Liver (tissue), 9 donors: Measurements from ENCODE around the gene KATNB1. TPM values are rescaled to one million over a fixed set of nuclear protein-coding genes. Genes with fewer than 3 reads are reported as not detected.

Source experiments
- DNase-seq: peaks from one replicate; pipeline ENCODE4 v3.0.0-alpha.2; 2017; ENCODE audit warnings: low spot score
- H3K27ac ChIP-seq, 2 donors: one replicate each; pipeline ENCODE4 v1.7.0; 2013; ENCODE audit warnings: inconsistent platforms in 2 of 2, low read length in 2 of 2, control low read depth in 1 of 2, low read depth in 1 of 2, mild to moderate bottlenecking in 1 of 2
- H3K27me3 ChIP-seq, 4 donors: one replicate each; pipeline versions ENCODE4 v1.6.1 to v1.7.0; 2013; ENCODE audit warnings: low read length in 3 of 4, inconsistent platforms in 1 of 4, mild to moderate bottlenecking in 1 of 4, moderate library complexity in 1 of 4; ENCODE audit not compliant: control insufficient read depth in 4 of 4, insufficient read depth in 4 of 4
- H3K36me3 ChIP-seq, 4 donors: one replicate each; pipeline versions ENCODE4 v1.6.1 to v1.7.0; 2013; ENCODE audit warnings: low read length in 3 of 4, mild to moderate bottlenecking in 3 of 4, low read depth in 1 of 4, moderate library complexity in 1 of 4; ENCODE audit not compliant: control insufficient read depth in 4 of 4, insufficient read depth in 3 of 4
- H3K4me1 ChIP-seq, 4 donors: one replicate each; pipeline versions ENCODE4 v1.6.1 to v1.7.0; 2013; ENCODE audit warnings: low read length in 3 of 4, mild to moderate bottlenecking in 3 of 4, moderate library complexity in 1 of 4; ENCODE audit not compliant: control insufficient read depth in 4 of 4, insufficient read depth in 4 of 4
- H3K4me3 ChIP-seq, 3 donors: one replicate each; pipeline versions ENCODE4 v1.6.1 to v1.7.0; 2013; ENCODE audit warnings: low read length in 3 of 3, control low read depth in 1 of 3, low read depth in 1 of 3, mild to moderate bottlenecking in 1 of 3
- H3K9ac ChIP-seq, 2 donors: one replicate each; pipeline ENCODE4 v1.7.0; 2013; ENCODE audit warnings: low read length in 2 of 2, mild to moderate bottlenecking in 2 of 2, moderate library complexity in 2 of 2, control low read depth in 1 of 2, low read depth in 1 of 2
- H3K9me3 ChIP-seq, 4 donors: one replicate each; pipeline versions ENCODE4 v1.6.1 to v1.7.0; 2013; ENCODE audit warnings: low read length in 3 of 4; ENCODE audit not compliant: control insufficient read depth in 4 of 4
- ATF3 ChIP-seq: IDR thresholded peaks from 2 replicates; pipeline ENCODE4 v1.6.1; 2016; ENCODE audit warnings: antibody characterized with exemption
- EGR1 ChIP-seq, 2 donors: IDR thresholded peaks; 2 replicates each; pipeline ENCODE4 v1.6.1; 2016 to 2018; ENCODE audit warnings: antibody characterized with exemption in 2 of 2, low read depth in 2 of 2
- FOXA1 ChIP-seq: IDR thresholded peaks from 2 replicates; pipeline ENCODE4 v1.6.1; 2016; ENCODE audit warnings: antibody characterized with exemption
- FOXA2 ChIP-seq: IDR thresholded peaks from 2 replicates; pipeline ENCODE4 v1.6.1; 2016; ENCODE audit warnings: antibody characterized with exemption
- GABPA ChIP-seq, 2 donors: IDR thresholded peaks in 1 of 2; conservative IDR thresholded peaks in 1 of 2; 2 replicates each; pipeline ENCODE4 v1.6.1; 2016; ENCODE audit warnings: antibody characterized with exemption in 2 of 2, mild to moderate bottlenecking in 1 of 2, moderate library complexity in 1 of 2
- JUND ChIP-seq, 2 donors: IDR thresholded peaks; 2 replicates each; pipeline ENCODE4 v1.6.1; 2016; ENCODE audit warnings: antibody characterized with exemption in 2 of 2
- RAD21 ChIP-seq, 2 donors: IDR thresholded peaks; 2 replicates each; pipeline ENCODE4 v1.6.1; 2016; ENCODE audit warnings: antibody characterized with exemption in 2 of 2, mild to moderate bottlenecking in 2 of 2
- REST ChIP-seq: IDR thresholded peaks from 2 replicates; pipeline ENCODE4 v1.6.1; 2016; ENCODE audit warnings: antibody characterized with exemption, mild to moderate bottlenecking
- SP1 ChIP-seq: IDR thresholded peaks from 2 replicates; pipeline ENCODE4 v1.6.1; 2018; ENCODE audit warnings: antibody characterized with exemption, mild to moderate bottlenecking
- TAF1 ChIP-seq: conservative IDR thresholded peaks from 2 replicates; pipeline ENCODE4 v1.6.1; 2016; ENCODE audit warnings: antibody characterized with exemption, mild to moderate bottlenecking
- YY1 ChIP-seq: IDR thresholded peaks from 2 replicates; pipeline ENCODE4 v1.6.1; 2016; ENCODE audit warnings: antibody characterized with exemption, mild to moderate bottlenecking
- WGBS: extraction: QIAGEN DNeasy Blood & Tissue Kit; methylation state at CpG from one replicate; pipeline ENCODE4 v1.1.7; 2013; 5-methylcytosine and 5-hydroxymethylcytosine counted together
- polyA plus RNA-seq, 2 donors: library from polyadenylated mRNA; stranded (reverse) in 1 of 2; unstranded in 1 of 2; fragments of 200-250 nt in 1 of 2; fragments of >200 nt in 1 of 2; fragmentation: Nextera tagmentation in 1 of 2; extraction: Ambion mirVana in 1 of 2; gene quantifications; one replicate each; pipeline versions ENCODE4 v1.2.1 to v1.2.3, GENCODE V29; 2013 to 2015
- total RNA-seq, 2 donors: library from RNA; depleted of rRNA; stranded (reverse); fragments of >200 nt; gene quantifications; one replicate each; pipeline ENCODE4 v1.2.3, GENCODE V29; 2014
- TF ChIP-seq, protein P1 (sequence below): IDR thresholded peaks from 2 replicates; pipeline ENCODE4 v1.6.1; 2016; ENCODE audit warnings: antibody characterized with exemption
- TF ChIP-seq, protein P2 (sequence below): IDR thresholded peaks from 2 replicates; pipeline ENCODE4 v1.6.1; 2016; ENCODE audit warnings: antibody characterized with exemption
- donor health status: healthy.
- donor health status: healthy.
- donor health status: healthy.
- donor health status: healthy.
- donor health status: healthy.

The KATNB1 gene
- total and polyA plus RNA-seq, 4 donors, result 4.5 to 16.4 (median 7.5) TPM

DNA sequence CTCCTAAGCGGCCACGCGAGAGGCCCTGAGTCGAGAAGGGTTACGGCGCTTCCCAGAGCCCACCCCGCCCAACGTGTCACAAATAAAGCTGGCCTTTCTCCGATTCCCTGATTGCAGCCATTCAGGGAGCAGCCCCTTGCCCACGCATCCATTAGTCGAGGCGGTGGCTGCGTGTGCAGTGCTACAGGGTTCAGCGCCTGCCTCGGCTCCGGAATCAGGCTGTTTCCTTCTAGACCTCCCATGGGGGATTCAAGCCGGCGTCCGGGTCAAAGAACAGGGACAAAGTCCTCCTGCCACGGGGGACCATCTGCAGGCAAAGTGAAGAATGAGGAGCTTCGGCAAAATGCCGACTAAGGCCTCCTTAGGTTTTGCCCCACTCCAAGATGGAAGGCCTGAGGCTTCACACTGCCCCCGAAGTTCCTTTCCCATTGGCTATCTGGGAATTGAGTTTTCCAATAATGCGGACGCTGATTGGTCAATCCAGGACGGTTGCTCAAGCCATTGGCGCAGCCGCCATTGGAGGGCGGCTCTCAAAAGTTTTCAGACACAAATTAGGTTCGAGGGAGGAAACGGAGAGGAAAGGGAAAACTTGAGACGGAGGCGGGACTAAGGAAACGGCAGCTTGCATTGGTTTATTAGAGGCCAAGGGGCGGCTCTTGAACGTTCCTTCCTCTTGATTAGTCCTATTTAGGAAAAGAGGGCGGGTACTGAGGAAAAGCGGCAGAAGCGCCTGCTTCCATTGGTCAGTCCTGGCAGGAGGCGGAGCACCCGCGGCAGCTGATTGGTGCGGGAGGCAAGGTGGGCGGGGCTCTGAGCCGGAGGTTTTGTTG is 430 bp upstream of the KATNB1 start (continued):
- peak; percentile 53 for TF ChIP-seq ATF3
- TF ChIP-seq FOXA2, result no peak
- TF ChIP-seq, protein P1, sequence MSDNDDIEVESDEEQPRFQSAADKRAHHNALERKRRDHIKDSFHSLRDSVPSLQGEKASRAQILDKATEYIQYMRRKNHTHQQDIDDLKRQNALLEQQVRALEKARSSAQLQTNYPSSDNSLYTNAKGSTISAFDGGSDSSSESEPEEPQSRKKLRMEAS, result no peak
- TF ChIP-seq TAF1, result peak; percentile 84

- DNase-seq, result peak; percentile 49
These were observed 1.1 kb downstream of the KATNB1 start for GRCh38 chr16:57736419-57737351.

DNA sequence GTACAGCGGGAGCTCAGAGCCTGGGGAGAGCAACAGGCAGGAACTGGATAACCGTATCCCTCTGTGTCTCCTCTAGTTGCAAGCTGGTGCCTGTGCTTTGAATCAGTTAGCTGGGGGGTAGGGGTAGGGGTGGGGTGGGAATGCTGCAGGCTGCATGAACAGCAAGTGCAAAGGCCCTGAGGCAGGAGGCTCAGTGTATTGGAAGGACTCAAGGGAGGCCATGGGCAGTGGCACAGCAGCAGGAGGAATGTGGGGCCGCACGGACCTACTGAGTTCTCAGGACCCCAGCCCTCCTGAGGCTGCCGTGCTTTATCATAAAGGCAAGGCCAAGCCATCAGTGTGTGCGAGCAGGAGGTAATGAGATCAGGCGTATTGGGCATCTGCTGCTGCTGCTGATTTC is 3.3 kb downstream of the KATNB1 start:
- H3K9me3 ChIP-seq, result no peaks in the 10 kb centered on the region
- TF ChIP-seq TAF1 (no peak), ATF3 (no peak)
- H3K27me3 ChIP-seq, result no peaks in the 10 kb centered on the region
- no peak overlapping the region for H3K27ac ChIP-seq
- H3K9ac ChIP-seq, result no peak overlapping the region
- peaks cover 0 to 3% (median 0%) of the 10 kb centered on the region in 4 donors for H3K36me3 ChIP-seq
- DNase-seq, result no peak
- H3K4me3 ChIP-seq, result no peak overlapping the region
- 97% methylated on average over 7 of the region's 7 CpGs for WGBS
- H3K4me1 ChIP-seq, result peaks cover 8 to 22% (median 18%) of the 10 kb centered on the region in 4 donors

More at GRCh38 chr16:57736419-57737351, 1.1 kb downstream of the KATNB1 start:
- H3K27me3 ChIP-seq, result no peaks in the 10 kb centered on the region
- H3K9me3 ChIP-seq, result no peaks in the 10 kb centered on the region
- no peaks in the 10 kb centered on the region for H3K36me3 ChIP-seq
- H3K27ac ChIP-seq, result peak overlapping the region; percentile 55 to 66
- TF ChIP-seq FOXA1 (no peak), RAD21 (IDR thresholded peaks at IDR 0.05) (peak in 1 of 2 donors; percentile 46), SP1 (peak; percentile 27), TAF1 (no peak), JUND (IDR thresholded peaks at IDR 0.05) (peak; percentile 71 to 87), ATF3 (peak; percentile 28)
- H3K4me3 ChIP-seq, result peak overlapping the region; percentile 65 to 91 (median 84)
- peak overlapping the region; percentile 35 to 37 for H3K9ac ChIP-seq
- WGBS, result 19% methylated on average over 23 of the region's 23 CpGs
- peaks cover 8 to 22% (median 18%) of the 10 kb centered on the region in 4 donors for H3K4me1 ChIP-seq

DNA sequence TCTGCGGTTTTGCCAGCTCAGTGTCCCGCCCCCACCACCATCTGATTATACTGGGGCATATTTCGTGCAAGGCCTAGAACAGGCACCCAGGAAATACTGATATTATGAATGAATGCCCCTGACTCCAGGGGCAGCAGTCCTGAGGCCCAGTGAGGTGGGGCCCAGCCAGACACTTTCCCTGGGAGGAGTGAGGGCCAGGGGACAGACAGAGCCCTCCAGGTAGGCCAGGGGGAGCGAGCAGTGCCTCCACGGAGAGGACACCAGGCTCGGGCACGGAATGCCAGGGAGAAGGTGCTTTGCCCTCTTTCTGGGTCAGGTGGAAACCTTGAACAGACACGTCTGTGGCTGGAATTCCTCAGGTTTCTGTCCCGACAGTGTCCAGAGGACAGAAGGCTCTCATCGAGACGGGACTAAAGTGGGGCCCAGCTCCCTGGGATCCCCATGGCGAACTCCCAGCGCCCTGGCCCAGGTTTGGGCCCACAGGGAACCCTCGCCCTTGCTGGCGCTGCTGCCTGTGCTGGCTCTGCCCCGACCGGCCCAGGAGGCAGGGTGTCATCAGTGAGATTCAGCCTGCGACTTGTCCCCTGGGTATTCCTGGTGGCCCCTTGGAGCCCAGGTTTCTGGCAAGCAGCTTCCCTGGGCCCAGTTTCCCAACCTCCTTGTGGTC is 4.3 kb downstream of the KATNB1 start:
- WGBS, result 96% methylated on average over 18 of the region's 18 CpGs
- TF ChIP-seq, protein P1, result no peak
- TF ChIP-seq, protein P2, sequence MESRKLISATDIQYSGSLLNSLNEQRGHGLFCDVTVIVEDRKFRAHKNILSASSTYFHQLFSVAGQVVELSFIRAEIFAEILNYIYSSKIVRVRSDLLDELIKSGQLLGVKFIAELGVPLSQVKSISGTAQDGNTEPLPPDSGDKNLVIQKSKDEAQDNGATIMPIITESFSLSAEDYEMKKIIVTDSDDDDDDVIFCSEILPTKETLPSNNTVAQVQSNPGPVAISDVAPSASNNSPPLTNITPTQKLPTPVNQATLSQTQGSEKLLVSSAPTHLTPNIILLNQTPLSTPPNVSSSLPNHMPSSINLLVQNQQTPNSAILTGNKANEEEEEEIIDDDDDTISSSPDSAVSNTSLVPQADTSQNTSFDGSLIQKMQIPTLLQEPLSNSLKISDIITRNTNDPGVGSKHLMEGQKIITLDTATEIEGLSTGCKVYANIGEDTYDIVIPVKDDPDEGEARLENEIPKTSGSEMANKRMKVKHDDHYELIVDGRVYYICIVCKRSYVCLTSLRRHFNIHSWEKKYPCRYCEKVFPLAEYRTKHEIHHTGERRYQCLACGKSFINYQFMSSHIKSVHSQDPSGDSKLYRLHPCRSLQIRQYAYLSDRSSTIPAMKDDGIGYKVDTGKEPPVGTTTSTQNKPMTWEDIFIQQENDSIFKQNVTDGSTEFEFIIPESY, result no peak
- TF ChIP-seq TAF1 (no peak), EGR1 (IDR thresholded peaks at IDR 0.05; ENCODE audit: low read depth in 2 of 2) (no peak), YY1 (no peak), REST (no peak), GABPA (IDR thresholded peaks at IDR 0.05 in 1 of 2, conservative IDR thresholded peaks at IDR 0.05 in 1 of 2) (no peak), FOXA1 (no peak), RAD21 (IDR thresholded peaks at IDR 0.05) (no peak)

More for the DNA sequence above, 4.3 kb downstream of the KATNB1 start:
- peaks cover 0 to 3% (median 0%) of the 10 kb centered on the region in 4 donors for H3K36me3 ChIP-seq
- peaks cover 6 to 15% (median 13%) of the 10 kb centered on the region in 4 donors for H3K4me1 ChIP-seq
- H3K27ac ChIP-seq, result no peak overlapping the region
- H3K27me3 ChIP-seq, result no peaks in the 10 kb centered on the region
- H3K9ac ChIP-seq, result no peak overlapping the region
- H3K9me3 ChIP-seq, result no peaks in the 10 kb centered on the region
- no peak for DNase-seq
- no peak overlapping the region for H3K4me3 ChIP-seq
